Right renal cortex interstitium (tissue), 3 donors: ENCODE measurements around the gene EPHA7. TPM values are rescaled to one million over a fixed set of nuclear protein-coding genes. Genes with fewer than 3 reads are reported as not detected.

Experiments used
- DNase-seq, 3 donors: peaks; one replicate each; pipeline ENCODE4 v3.0.0-alpha.2; 2013; ENCODE audit warnings: low read depth in 3 of 3, low spot score in 2 of 3
- polyA plus RNA-seq, 3 donors: library from polyadenylated mRNA; unstranded; fragments of 120-200 nt; gene quantifications; one replicate each; pipeline ENCODE4 v1.2.1, GENCODE V29; 2013; ENCODE audit not compliant: insufficient read length in 3 of 3

EPHA7 gene
- polyA plus RNA-seq, 3 donors = 44.7 to 51.9 (median 48.7) TPM

DNA sequence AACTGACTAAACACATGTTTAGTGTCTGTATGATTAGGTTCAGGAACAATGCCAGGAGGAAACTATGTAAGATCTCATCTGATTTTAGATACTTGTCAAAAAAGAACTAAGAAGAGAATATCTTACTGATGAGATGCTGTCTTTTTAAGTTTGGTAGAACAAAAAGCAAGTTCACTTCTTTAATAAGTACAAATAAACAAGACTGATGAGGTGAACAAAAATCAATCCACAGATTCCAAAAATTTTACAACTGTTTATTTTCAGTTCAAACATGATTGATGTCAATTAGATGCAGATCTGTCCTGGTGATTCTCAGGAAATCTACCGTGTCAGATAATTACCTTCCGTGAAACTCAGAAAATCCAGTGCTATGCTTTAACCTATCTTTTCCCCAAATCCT is 24.9 kb downstream of the EPHA7 start:
- DNase-seq = no peak

DNA sequence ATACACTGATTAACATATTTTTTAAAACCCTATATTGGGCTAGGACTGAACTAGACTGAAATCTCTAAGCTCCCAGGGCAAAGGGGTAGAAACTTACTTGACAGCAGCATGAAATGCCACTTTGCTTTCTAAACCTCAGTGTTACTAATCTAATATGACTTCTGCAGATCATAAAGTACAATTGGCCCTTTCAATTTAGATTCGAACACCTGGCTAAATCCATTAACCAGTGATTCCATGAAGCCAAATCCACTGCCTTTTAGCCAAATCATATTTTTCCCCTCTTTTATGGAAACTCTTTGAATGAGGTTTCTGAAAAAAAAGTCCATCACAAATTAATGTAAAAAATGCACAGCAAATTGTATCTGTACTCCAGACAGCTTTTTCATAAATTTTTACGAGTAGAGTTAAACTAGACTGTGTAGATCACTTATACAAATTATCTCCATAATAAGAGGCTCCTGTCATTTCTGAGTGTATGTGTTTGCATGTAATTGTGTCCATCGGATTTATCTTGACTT is 25.7 kb downstream of the EPHA7 start:
- no peak for DNase-seq

DNA sequence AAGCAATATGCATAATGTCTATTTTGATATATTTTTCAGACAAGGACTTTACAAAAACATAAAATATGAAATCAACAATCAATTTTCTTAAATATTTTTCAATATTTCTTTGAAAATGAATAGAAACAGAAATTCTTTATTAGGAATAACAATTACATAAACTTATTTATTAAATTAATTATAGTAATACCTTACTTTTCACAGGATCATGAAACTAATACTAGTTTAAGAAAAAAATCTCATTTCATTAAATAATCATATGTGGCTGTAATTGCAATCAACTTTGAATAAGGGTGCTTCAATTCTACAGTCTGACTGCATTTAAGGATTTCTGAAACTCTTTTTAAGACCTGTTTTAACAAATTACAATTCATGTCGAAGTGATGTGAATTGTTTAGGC is 26.6 kb downstream of the EPHA7 start:
- DNase-seq = no peak

DNA sequence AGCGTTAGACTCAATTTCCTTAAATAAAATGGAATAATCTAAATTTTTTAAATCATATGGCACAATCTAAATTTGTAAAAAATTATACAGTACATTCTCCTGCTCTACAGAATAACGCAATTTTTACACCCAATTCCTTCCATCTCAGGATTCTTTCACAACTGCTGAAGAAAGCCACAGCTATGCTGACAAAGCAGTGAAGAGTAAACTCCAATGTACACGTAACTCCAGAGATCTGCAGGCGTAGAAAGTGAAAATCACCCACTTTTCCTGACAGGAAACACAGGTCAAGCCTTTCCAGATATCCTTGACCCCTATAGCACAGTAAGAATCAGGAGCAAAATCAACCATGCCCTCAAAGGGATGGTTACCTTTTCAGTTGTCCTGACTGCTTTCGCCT is 27.4 kb downstream of the EPHA7 start:
- no peak for DNase-seq

DNA sequence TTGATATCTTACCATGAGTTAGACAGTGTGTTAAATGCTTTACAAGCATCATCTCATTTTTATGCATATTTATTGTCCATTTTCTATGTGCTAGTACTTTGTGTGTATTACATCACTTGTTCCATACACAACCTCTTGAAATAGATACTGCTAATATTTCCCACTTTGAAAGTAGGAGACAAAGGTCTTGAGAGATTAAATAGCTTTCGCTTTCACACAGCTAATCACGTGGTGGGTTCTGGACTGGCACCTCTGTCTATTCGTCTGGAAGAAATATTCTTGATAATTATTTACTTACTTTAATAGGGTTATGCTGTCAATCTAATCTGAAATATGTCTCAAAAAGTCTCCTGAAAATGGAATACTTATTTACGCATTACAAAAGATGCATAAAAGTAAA is 30.2 kb downstream of the EPHA7 start:
- no peak for DNase-seq

DNA sequence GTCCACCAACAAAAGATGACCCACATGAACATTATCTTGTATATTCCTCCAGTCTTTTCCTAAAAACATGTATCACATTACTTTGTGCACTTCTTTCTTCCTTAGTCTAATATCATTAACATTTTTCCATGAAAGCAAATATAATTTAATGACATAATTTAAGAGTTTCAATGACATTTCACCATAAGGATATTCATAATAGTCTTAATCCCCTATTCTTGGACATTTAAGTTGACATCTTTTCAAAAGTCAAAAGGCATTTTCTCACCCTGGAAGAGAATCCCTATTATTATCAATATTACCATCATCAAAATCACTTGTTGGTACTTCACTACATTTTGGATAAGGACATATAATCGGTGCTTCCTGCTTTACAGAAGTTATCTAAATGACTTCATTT is 31.3 kb downstream of the EPHA7 start:
- DNase-seq = no peak

DNA sequence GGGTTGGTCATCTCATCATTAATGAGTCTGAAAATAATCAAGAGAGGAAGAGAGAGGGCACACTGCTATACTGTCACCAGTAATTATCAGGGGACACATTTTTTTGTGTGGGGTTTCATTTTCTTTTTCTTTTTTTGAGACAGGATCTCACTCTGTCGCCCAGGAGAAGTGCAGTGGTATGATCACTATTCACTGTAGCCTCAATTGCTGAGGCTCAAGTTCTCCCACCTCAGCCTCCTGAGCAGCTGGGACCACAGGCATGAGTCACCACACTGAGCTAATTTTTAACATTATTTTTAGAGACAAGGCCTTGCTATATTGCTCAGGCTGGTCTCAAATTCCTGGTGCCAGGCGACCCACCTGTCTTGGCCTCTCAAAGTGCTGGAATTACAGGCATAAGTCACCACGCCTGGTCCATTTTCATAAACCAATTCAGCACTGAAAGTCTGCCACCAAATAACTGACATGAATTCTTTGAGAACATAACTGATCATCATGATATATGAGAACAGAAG is 43.3 kb downstream of the EPHA7 start:
- no peak for DNase-seq

DNA sequence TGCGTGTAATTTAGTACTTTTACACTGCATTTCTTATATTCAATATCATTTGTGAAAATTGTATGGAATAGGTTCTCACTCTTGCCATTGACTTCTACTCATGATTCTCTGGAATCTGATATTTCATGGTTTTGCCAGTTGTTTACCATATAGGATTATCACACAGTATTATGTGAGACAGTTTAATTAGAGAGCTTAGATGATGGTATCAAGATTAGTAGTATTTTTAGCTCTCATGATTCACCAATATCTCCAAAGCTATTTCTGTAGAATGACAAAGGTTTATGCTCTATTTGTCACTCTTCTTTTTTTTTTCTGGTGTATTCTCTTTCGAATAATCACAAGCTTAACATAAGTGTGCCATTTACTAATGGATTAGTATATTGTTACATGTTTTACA is 45.9 kb downstream of the EPHA7 start:
- DNase-seq = no peak

DNA sequence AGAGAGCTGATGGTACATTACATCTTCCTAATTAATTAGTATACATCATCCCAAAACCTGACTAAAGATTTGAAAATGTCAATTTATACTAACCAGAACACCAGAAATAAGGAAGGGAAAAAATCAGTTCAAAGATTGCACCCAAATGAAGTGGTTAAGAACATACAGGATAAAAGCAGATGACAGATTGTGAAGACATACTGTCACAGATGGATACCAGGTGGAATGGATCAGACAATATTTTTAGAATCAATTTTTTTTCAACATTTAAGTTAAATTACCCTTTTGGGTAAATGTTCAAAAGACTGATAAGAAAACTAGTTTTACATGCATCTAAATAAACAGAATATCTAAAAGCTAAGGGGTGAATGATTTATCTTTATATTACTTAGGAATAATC is 47.6 kb downstream of the EPHA7 start:
- DNase-seq = no peak

DNA sequence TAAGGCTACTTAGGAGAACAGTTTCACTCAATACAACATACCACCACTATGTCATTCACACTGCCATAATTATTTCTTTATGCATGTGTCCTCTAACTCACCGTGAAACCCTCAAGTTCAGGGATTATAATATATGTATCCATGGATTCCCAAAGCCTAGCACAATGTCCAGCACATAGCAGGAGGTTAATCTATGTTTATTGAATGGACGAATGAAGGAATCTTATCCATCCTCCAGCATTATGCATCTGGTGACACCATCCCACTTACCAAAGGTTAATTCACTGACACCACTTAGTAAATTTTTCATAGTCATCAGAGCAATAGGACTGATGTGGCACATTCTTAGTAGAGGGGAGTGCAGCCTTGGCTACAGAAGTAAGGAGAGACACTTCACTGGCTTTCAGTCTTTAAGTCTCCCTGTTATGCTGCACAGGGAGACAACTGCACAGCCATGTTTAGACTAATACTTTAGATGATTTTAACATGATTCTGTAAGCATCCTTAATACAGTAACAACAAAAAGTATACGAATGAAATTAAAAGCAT is 49.7 kb downstream of the EPHA7 start:
- no peak for DNase-seq

DNA sequence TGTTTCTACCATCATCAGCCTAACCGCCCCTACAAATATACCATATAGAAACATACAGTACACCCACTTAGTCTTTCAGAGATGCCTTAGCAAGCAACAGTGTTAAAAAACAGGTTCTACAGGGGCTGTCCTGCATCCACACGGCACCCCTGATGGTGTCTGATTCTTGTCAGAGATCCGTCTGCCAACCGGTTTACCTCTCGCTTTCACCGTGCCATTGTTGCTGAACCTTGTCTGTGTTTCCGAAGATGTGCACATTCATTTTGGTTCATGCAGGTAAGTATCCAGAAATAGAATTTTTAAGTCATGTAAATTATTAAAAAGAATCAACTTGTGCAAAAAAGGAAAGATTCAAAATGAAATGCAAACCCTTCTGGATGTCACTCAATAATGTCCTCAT is 52.9 kb downstream of the EPHA7 start:
- no peak for DNase-seq

DNA sequence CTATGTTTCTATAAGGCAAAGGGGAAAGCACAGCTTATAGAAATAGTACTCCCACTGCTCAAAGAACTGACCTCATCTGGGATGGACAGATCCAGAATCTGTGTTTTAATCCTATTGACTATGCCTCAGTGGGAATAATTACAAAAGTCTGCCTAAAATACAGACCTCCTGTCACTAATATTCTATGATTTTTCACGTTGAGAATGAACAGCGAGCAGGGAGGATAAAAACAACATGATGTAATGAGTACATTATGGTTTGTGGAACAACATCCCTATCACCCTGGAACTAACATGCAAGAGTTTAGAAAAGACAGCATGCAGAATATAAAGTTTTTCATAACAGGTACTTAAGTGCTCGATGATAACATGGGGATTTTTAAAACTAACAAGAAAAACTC is 53.9 kb downstream of the EPHA7 start:
- DNase-seq = no peak

DNA sequence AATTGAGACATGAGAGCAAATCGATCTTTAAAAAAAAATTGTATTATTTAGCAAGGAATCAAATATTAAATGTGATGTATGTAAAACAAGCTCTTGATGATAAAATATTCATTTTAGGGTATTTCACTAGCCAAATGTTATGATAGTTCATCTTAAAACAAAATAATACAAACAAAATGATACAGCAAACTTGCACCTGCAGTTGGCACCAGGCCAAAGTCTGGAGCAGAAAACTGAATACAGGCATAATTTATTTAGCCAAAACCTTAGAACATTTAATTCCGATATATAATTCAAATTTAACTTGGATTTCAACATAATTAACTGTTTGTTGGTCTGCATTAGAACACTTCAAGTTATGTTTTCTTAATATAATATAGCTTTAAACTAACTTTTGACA is 60.9 kb downstream of the EPHA7 start:
- DNase-seq = no peak

DNA sequence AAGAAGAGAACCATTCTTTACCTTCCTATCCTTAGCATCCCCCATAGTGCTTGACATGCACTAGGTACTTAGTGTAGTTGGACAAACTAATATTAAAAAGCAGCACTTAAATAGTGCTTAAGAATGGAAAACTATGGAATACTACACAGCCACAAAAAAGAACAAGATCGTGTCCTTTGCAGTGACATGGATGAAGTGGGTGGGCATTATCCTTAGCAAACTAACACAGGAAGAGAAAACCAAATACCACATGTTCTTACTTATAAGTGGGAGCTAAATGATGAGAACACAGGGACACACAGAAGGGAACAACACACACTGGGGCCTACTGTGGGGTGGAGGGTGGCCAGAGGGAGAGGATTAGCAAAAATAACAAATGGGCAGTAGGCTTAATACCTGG is 66.8 kb downstream of the EPHA7 start:
- no peak for DNase-seq

DNA sequence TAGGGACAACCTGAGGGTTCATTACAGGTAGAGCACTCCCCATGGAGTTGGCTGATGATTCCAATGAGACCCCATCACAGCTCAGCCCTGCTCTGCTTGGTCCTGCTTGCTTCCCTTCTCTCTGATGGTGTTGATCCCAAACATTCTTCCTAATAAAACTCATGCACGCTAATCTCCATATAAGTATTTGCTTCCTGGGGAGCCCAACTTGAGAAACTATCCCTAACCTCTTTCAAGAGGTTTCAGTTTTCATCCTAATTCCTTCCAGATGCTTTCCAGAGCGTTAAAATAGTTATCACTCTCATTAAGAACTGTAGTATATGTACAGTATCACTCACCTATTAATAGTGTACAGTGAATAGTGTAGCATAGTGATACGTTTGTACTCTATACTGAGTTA is 68.1 kb downstream of the EPHA7 start:
- no peak for DNase-seq

DNA sequence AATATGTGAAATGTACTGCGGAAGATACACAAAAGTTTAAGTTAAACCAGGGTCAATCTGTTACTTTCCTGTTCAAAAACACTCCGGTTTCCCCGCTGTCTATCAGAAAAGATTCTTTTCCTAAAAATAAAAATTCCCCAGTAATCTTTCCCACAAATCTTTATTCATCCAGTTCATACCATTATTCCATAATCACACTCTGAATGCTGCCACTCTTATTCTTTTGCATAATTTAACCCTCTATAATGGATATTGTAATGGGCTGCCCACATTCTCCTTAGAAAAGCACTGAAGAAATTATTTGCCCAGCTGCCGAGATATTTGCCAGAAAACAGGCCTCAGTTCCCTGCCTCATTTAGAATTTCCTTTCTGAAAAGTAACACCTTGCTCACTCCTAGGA is 68.6 kb downstream of the EPHA7 start:
- DNase-seq = no peak

DNA sequence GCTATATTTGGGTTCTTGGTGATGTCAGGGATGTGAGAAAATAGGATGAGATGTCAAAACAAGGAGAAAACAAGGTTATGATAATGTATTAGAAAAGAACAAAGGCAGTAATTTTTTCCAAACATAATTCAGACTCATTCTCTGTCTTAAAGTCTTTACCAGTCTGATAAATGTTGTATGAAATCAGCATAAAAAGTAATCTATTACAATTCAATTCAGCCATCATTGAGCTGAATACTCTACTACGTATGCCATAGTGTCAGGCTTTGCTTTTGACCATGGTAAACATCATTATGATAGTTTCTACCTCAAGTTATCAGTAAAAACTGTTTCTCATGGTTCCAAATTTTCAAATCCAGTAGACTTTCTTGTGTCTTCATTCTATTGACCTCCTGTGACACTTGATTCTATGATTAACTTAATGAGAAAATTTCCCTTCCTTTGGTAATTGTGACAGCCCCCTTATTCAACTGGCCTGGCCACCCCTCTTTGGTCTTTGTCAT is 75.0 kb downstream of the EPHA7 start:
- no peak for DNase-seq

DNA sequence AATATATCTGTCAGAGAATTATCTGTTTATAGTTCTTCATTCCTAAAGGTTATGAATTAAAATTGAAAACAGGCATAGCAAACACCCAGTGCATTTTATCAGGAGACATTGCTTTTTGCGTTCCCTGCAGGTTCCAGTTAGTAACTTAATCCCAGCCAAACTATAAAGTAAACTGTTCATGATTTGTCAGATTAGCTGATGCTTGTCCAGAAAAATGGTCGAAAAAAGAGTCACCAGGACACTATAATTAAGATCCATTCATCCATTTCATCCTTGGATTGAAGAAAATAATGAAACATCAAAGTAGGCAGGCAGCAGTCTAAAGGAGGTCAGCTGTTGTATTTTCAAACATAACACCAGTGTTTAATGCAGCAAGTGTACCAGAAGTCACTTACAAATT is 75.9 kb downstream of the EPHA7 start:
- DNase-seq = no peak

DNA sequence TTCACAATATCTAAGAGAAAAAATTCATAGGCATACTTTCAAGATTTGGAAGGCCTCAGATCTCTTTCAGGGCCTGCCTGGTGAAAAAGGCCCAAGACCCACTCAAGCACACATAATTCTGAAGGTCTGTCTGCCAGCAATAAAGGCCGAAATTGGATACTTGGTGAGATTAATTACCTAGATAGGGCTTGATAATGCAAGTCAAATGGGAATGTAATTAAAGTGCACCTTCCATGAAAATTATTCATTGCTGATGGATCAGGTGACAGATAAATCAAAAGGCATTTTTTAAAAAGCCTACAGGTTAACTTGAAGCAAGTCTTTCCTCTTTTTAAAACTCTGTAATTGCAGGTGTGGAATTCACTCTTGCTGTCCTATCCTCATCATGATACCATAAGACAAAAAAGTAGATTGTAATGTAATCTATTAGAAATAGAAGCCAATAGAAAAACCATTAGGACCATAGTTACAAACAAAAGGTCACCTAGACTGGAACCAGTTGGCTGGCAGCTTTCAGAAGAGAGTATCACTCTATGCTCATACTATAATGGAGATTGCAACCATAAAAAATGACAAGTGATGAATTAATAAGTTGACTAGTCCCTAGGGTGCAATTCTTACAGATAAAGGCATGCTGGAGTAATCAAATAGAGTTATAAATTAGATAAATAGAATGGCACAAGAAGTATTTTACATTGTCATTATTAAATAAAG is 77.3 kb downstream of the EPHA7 start:
- DNase-seq = peak; percentile 18 to 35 (median 27)

DNA sequence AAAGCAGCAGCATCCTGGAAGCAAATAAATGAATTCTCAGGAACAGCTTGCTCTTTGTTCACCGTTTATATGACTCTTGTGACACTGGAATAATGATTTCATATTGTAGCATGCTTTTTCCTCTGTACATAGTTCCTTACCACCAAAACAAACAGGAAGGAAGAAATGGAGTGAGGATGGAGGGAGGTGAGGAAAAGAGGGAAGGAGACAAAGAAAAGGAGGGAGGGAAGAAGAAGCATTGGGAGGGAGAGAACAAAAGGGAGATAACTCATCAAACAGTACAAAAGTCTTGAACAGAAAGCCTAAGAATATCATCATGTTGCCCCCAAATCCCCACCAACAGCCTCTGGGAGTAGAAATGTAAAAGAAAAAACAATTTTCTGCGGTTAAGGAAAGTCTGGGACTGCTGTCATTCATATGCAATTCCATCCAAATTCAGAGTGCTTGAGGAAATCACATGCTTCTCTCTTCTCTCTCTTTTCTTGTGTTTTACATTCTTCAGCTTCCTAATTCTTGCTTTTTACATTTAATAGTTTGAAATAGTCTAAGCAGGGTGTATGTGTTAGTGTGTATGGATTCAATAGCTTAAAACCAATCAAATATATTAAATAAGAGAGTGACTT is 81.5 kb downstream of the EPHA7 start:
- DNase-seq = no peak

DNA sequence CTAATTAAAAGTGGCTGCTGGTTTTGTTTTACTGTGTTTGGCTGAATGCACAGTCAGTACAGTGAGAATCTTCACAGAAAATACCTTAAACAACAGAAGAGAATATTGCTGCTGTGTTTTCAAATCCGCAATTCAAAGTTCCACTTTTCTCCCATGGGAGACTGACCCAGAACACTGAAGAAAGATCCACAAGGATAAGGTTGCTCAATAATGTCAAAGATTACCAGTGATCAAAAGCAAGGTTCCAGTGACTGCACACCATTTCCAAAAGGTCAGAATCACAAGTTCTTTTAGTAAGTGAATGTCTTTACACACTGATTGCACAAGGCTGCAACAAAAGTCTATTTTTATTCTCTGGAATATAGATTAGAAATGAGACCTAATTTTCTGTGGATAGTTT is 82.3 kb downstream of the EPHA7 start:
- no peak for DNase-seq
